ENCODE results near the gene RAD21L1.

Gene RAD21L1

GRCh38 chr20:1196634-1197033, 29.2 kb upstream of the RAD21L1 start:
- Histone ChIP-seq H3F3A (ENCODE audit: insufficient read depth) (no peaks in the 10 kb centered on the region), H2AFZ (ENCODE audit: low read depth, low read length, severe bottlenecking) (no peak overlapping the region), H3K27me3 (ENCODE audit: low read length) (no peaks in the 10 kb centered on the region), H3K4me2 (ENCODE audit: low read depth, low read length, poor library complexity, severe bottlenecking) (no peak overlapping the region), H3K27ac (ENCODE audit: low read depth, low read length) (no peak overlapping the region), H3K4me3 (ENCODE audit: insufficient read depth, low read length, poor library complexity, severe bottlenecking) (no peak overlapping the region), H4K20me1 (ENCODE audit: low read depth, low read length) (no peaks in the 10 kb centered on the region), H3K36me3 (ENCODE audit: low read length) (no peaks in the 10 kb centered on the region), H3K9me3 (ENCODE audit: insufficient read depth, low read length) (no peaks in the 10 kb centered on the region), H3K79me2 (ENCODE audit: insufficient read depth, low read length) (no peaks in the 10 kb centered on the region), H3K9ac (ENCODE audit: low read length) (no peak overlapping the region), H3K9me2 (replicated peaks; ENCODE audit: insufficient read depth, low read length) (no peaks in the 10 kb centered on the region)
- TF ChIP-seq CTCF (IDR thresholded peaks at IDR 0.05; ENCODE audit: insufficient read depth, low read length, poor library complexity, severe bottlenecking) (no peak), EZH2phosphoT487 (conservative IDR thresholded peaks at IDR 0.05; ENCODE audit: low read length) (no peak)

GRCh38 chr20:1197801-1198200, 28.0 kb upstream of the RAD21L1 start:
- H3K9me2 ChIP-seq (replicated peaks; ENCODE audit: insufficient read depth, low read length): no peaks in the 10 kb centered on the region
- H3K79me2 ChIP-seq (ENCODE audit: insufficient read depth, low read length): no peaks in the 10 kb centered on the region
- H3K9me3 ChIP-seq (ENCODE audit: insufficient read depth, low read length): no peaks in the 10 kb centered on the region
- H3K4me2 ChIP-seq (ENCODE audit: low read depth, low read length, poor library complexity, severe bottlenecking): no peak overlapping the region
- no peaks in the 10 kb centered on the region for H3F3A ChIP-seq (ENCODE audit: insufficient read depth)
- no peaks in the 10 kb centered on the region for H3K36me3 ChIP-seq (ENCODE audit: low read length)
- no peaks in the 10 kb centered on the region for H4K20me1 ChIP-seq (ENCODE audit: low read depth, low read length)
- no peak overlapping the region for H3K4me3 ChIP-seq (ENCODE audit: insufficient read depth, low read length, poor library complexity, severe bottlenecking)
- H2AFZ ChIP-seq (ENCODE audit: low read depth, low read length, severe bottlenecking): no peak overlapping the region
- H3K27me3 ChIP-seq (ENCODE audit: low read length): no peaks in the 10 kb centered on the region
- no peak overlapping the region for H3K27ac ChIP-seq (ENCODE audit: low read depth, low read length)
- TF ChIP-seq CTCF (IDR thresholded peaks at IDR 0.05; ENCODE audit: insufficient read depth, low read length, poor library complexity, severe bottlenecking) (no peak), EZH2phosphoT487 (conservative IDR thresholded peaks at IDR 0.05; ENCODE audit: low read length) (no peak)
- H3K9ac ChIP-seq (ENCODE audit: low read length): no peak overlapping the region

GRCh38 chr20:1198751-1199150, 27.1 kb upstream of the RAD21L1 start:
- no peak overlapping the region for H3K9ac ChIP-seq (ENCODE audit: low read length)
- no peaks in the 10 kb centered on the region for H3F3A ChIP-seq (ENCODE audit: insufficient read depth)
- no peak overlapping the region for H2AFZ ChIP-seq (ENCODE audit: low read depth, low read length, severe bottlenecking)
- no peaks in the 10 kb centered on the region for H3K9me3 ChIP-seq (ENCODE audit: insufficient read depth, low read length)
- no peak overlapping the region for H3K4me3 ChIP-seq (ENCODE audit: insufficient read depth, low read length, poor library complexity, severe bottlenecking)
- H3K36me3 ChIP-seq (ENCODE audit: low read length): no peaks in the 10 kb centered on the region
- TF ChIP-seq CTCF (IDR thresholded peaks at IDR 0.05; ENCODE audit: insufficient read depth, low read length, poor library complexity, severe bottlenecking) (no peak), EZH2phosphoT487 (conservative IDR thresholded peaks at IDR 0.05; ENCODE audit: low read length) (no peak)
- H3K4me2 ChIP-seq (ENCODE audit: low read depth, low read length, poor library complexity, severe bottlenecking): no peak overlapping the region
- no peak overlapping the region for H3K27ac ChIP-seq (ENCODE audit: low read depth, low read length)
- no peaks in the 10 kb centered on the region for H3K9me2 ChIP-seq (replicated peaks; ENCODE audit: insufficient read depth, low read length)
- no peaks in the 10 kb centered on the region for H4K20me1 ChIP-seq (ENCODE audit: low read depth, low read length)
- no peaks in the 10 kb centered on the region for H3K27me3 ChIP-seq (ENCODE audit: low read length)
- H3K79me2 ChIP-seq (ENCODE audit: insufficient read depth, low read length): no peaks in the 10 kb centered on the region
